Colonic mucosa (tissue), 4 donors: Measurements from ENCODE around the gene KDM5A. TPM values are rescaled to one million over a fixed set of nuclear protein-coding genes. Genes with fewer than 3 reads are reported as not detected.
A peak's percentile ranks its signal among the peaks of the same experiment; 100 is the strongest.
"Not testable (repeated sequence)": the region's sequence is repeated elsewhere in the genome, so short reads cannot be mapped to it uniquely, and the experiment has no call there.

Experiments
- DNase-seq: peaks from one replicate; pipeline ENCODE4 v3.0.0-alpha.2; 2020
- H3K27ac ChIP-seq: fragments of 200-600 bp; one replicate; pipeline ENCODE4 v1.8.0; 2021
- H3K27me3 ChIP-seq: fragments of 200-600 bp; one replicate; pipeline ENCODE4 v1.8.0; 2021
- H3K36me3 ChIP-seq: fragments of 200-600 bp; one replicate; pipeline ENCODE4 v1.8.0; 2021
- H3K4me1 ChIP-seq: fragments of 200-600 bp; one replicate; pipeline ENCODE4 v1.8.0; 2021; ENCODE audit warnings: mild to moderate bottlenecking
- H3K4me3 ChIP-seq: fragments of 200-600 bp; one replicate; pipeline ENCODE4 v1.8.0; 2021
- H3K9ac ChIP-seq, 2 donors: one replicate each; pipeline ENCODE4 v1.7.0; 2013; ENCODE audit warnings: control low read depth in 2 of 2, low read depth in 2 of 2, low read length in 2 of 2
- H3K9me3 ChIP-seq: fragments of 200-600 bp; one replicate; pipeline ENCODE4 v1.8.0; 2021
- CTCF ChIP-seq: fragments of 200-600 bp; IDR thresholded peaks from one replicate; pipeline ENCODE4 v1.8.0; 2022; ENCODE audit warnings: antibody characterized with exemption, mild to moderate bottlenecking
- intact Hi-C: fragments of 100-400 bp; cut with DNase I; formaldehyde crosslinking; loops from one replicate; pipeline ENCODE4 v1.14.1; 2022
- total RNA-seq, 2 donors: library from RNA; stranded (reverse); fragmentation: NEBNext Ultra II Directional in 1 of 2; extraction: Animal tissue kit (Norgen Biotek cat#: 25700) in 1 of 2; gene quantifications; one replicate each; pipeline ENCODE4 v1.2.1, GENCODE V29; 2021
- donor health status: healthy.
- donor health status: DM: no; HTN: no; CAD: no.
- donor health status: DM: no; HTN: no; CAD: no.

Gene KDM5A
- total RNA-seq: 10 to 100 TPM; 60.3 to 64.3 TPM

- Histone ChIP-seq H3K4me3 (peak within 1 kb of the TSS; percentile 78), H3K27ac (peak within 1 kb of the TSS; percentile 83), H3K36me3 (no peaks in the 10 kb centered on the region), H3K9ac (peak within 1 kb of the TSS; percentile 79 to 93), H3K9me3 (no peaks in the 10 kb centered on the region), H3K4me1 (no peaks in the 10 kb centered on the region), H3K27me3 (no peaks in the 10 kb centered on the region)
- intact Hi-C loops: no loop called here
- DNase-seq: peak; percentile 93
- no peak for TF ChIP-seq CTCF
These were observed at the start of gene KDM5A for GRCh38 chr12:389142-390096. Gene KDM5A, minus strand, starts transcription at chr12:389320. Its CDS starts 229 bp downstream, at chr12:389091.

- H3K9me3 ChIP-seq, H3K27me3 ChIP-seq, intact Hi-C loops, H3K36me3 ChIP-seq, H3K4me3 ChIP-seq, H3K27ac ChIP-seq, H3K9ac ChIP-seq, H3K4me1 ChIP-seq, DNase-seq: not testable (repeated sequence)
These were observed 46.6 kb upstream of the KDM5A start for GRCh38 chr12:435737-436136.

GRCh38 chr12:422526-422925, 33.4 kb upstream of the KDM5A start:
- Histone ChIP-seq H3K27ac (no peak overlapping the region), H3K36me3 (no peaks in the 10 kb centered on the region), H3K9me3 (no peaks in the 10 kb centered on the region), H3K27me3 (no peaks in the 10 kb centered on the region), H3K4me3 (no peak overlapping the region), H3K9ac (no peak overlapping the region), H3K4me1 (no peaks in the 10 kb centered on the region)
- DNase-seq: no peak
- intact Hi-C loops: no loop called here
- TF ChIP-seq CTCF: no peak

- Histone ChIP-seq H3K9me3 (no peaks in the 10 kb centered on the region), H3K36me3 (no peaks in the 10 kb centered on the region), H3K4me1 (no peaks in the 10 kb centered on the region), H3K9ac (no peak overlapping the region), H3K27me3 (no peaks in the 10 kb centered on the region), H3K4me3 (no peak overlapping the region), H3K27ac (no peak overlapping the region)
- no peak for DNase-seq
- no peak for TF ChIP-seq CTCF
- intact Hi-C loops: no loop called here
These were observed 29.3 kb upstream of the KDM5A start for GRCh38 chr12:418432-418831.

- intact Hi-C loops: no loop called here
- Histone ChIP-seq H3K36me3 (no peaks in the 10 kb centered on the region), H3K27me3 (no peaks in the 10 kb centered on the region), H3K4me3 (no peak overlapping the region), H3K4me1 (no peaks in the 10 kb centered on the region), H3K9ac (no peak overlapping the region), H3K27ac (no peak overlapping the region), H3K9me3 (no peaks in the 10 kb centered on the region)
- no peak for DNase-seq
- no peak for TF ChIP-seq CTCF
These were observed 25.7 kb upstream of the KDM5A start for GRCh38 chr12:414859-415258.

GRCh38 chr12:402029-402389, 12.9 kb upstream of the KDM5A start:
- intact Hi-C loops: no loop called here
- no peaks in the 10 kb centered on the region for H3K9me3 ChIP-seq
- H3K4me1 ChIP-seq: no peaks in the 10 kb centered on the region
- H3K36me3 ChIP-seq: no peaks in the 10 kb centered on the region
- peak overlapping the region; percentile 61 for H3K27ac ChIP-seq
- DNase-seq: peak; percentile 41
- H3K27me3 ChIP-seq: no peaks in the 10 kb centered on the region
- H3K4me3 ChIP-seq: peak overlapping the region; percentile 92
- H3K9ac ChIP-seq: peak overlapping the region; percentile 72
- TF ChIP-seq CTCF: no peak
